Measurements from ENCODE around the gene RGS7. TPM values are rescaled to one million over a fixed set of nuclear protein-coding genes. Genes with fewer than 3 reads are reported as not detected.

The RGS7 gene
- total RNA-seq, 4 donors from 2014 or later = 0.47 TPM; not detected in 3

GRCh38 chr1:241079459-241079858 lies 277.5 kb downstream of the RGS7 start:
- DNase-seq (ENCODE audit: low spot score) = no peak
- no peak for TF ChIP-seq CTCF (IDR thresholded peaks at IDR 0.05)
- no peak for ATAC-seq (ENCODE audit: low FRiP score)

DNA sequence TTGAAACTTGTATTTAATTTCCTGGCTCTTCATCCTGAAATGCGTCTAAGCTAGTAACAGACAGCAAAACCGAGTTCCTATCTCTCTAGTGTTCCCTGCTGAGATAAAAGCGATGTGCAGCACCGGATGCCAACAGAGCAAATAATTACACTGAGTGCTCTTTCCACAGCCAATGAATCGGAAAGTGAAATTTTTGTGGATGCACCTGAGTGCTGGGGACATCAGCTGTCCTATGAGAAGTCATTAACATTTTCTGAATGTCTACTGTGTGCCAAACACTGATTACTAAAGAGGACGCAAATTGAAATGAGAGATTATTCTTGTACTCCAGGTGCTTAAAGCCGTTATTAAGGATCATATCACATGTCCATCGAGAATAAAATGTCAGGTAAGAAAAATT lies 278.0 kb downstream of the RGS7 start:
- no peak for ATAC-seq (ENCODE audit: low FRiP score)
- no peak for TF ChIP-seq CTCF (IDR thresholded peaks at IDR 0.05)
- no peak for DNase-seq (ENCODE audit: low spot score)

DNA sequence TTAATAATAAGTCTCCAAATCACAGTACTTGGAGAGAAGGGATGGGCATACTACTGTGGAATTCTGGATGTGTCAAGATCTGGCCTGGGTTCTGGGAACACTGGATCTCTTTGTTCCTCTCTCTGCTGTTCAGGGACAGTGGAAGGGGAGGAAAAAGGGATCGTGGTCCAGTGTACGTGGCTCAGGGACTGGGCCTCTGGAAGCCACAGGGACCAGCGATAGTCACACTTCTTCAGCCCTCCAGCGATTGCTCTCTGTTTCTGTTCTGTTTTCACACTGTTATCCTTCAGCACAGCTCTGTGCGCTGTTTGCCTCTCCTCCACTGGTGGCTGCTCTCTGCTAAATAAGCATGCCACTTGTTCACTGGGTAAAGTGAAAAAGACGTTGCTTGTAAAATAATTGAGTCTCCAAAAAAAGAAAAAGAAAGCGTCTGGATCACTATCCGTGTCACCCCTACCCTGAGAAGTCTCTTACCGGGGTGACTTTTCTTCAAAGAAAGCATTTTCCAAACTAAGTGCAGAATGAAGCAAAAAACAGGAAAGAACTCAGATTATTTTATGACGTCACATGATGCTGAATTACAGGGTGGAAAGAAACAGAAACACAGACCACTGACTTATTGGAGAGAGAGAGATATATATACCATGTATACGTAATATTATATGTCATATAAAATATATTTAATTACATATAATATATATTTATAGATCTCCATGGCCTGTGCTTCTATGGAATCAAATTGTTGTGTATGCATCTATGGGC lies 279.4 kb downstream of the RGS7 start:
- DNase-seq (ENCODE audit: low spot score) = no peak
- no peak for TF ChIP-seq CTCF (IDR thresholded peaks at IDR 0.05)

GRCh38 chr1:241074507-241074906 lies 282.5 kb downstream of the RGS7 start:
- ATAC-seq (ENCODE audit: low FRiP score) = no peak
- TF ChIP-seq CTCF (IDR thresholded peaks at IDR 0.05) = no peak

More for the DNA sequence above, 279.4 kb downstream of the RGS7 start:
- no peak for ATAC-seq (ENCODE audit: low FRiP score)

DNA sequence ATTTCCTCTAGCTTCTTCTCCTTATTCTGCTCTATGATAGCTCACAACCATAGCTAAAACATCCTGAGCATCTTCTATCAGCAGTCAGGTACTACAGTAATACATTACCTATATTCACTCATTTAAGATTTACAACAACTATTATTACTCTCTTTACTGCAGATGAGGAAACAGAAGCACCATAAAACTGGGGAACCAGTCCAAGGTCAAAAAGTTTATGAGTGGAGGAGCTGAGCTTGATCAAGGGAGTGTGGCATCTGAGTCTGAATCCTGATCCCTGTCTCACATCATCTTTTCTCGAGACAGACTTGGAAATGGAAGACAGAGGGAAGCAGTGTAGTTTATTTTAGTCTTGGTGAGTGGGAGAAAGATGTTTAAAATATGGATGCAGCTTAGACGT lies 288.6 kb downstream of the RGS7 start:
- TF ChIP-seq CTCF (IDR thresholded peaks at IDR 0.05) = no peak

More at GRCh38 chr1:241074507-241074906, 282.5 kb downstream of the RGS7 start:
- DNase-seq (ENCODE audit: low spot score) = no peak

GRCh38 chr1:241063276-241063675 lies 293.7 kb downstream of the RGS7 start:
- no peak for TF ChIP-seq CTCF (IDR thresholded peaks at IDR 0.05)
- ATAC-seq (ENCODE audit: low FRiP score) (no peak), DNase-seq (ENCODE audit: low spot score) (no peak)

More for the DNA sequence above, 288.6 kb downstream of the RGS7 start:
- no peak for DNase-seq (ENCODE audit: low spot score)
- ATAC-seq (ENCODE audit: low FRiP score) = no peak

DNA sequence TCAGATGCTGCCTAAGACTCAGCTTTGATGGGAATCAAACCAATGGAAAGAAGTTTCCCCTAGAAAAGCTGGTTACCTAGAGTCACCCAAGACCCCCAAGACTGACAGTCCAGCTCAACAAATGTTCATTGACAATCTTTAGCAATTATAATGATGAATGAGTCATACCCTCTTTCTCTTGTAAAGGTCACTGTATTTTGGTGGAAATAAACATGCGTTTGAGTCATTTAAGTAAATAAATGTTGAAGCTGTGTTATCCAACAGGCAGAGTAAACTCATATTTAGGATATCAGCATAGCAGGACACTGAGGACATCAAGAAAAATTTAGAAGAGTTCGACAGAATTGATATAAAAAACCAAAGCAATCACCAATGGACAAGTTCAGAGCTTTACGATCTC lies 295.9 kb downstream of the RGS7 start:
- DNase-seq (ENCODE audit: low spot score) (no peak), ATAC-seq (ENCODE audit: low FRiP score) (no peak)
- no peak for TF ChIP-seq CTCF (IDR thresholded peaks at IDR 0.05)
